ENCODE data around the gene FBXL5.

Gene FBXL5

GRCh38 chr4:15659768-15660570 is 4.8 kb upstream of the FBXL5 start:
- no peaks in the 10 kb centered on the region for H3K79me2 ChIP-seq (ENCODE audit: insufficient read depth, low read length)
- no peak overlapping the region for H2AFZ ChIP-seq (ENCODE audit: low read length)
- H4K20me1 ChIP-seq (ENCODE audit: insufficient read depth, low read length): no peaks in the 10 kb centered on the region
- no peaks in the 10 kb centered on the region for H3K27me3 ChIP-seq (ENCODE audit: insufficient read depth, low read length)
- H3K9ac ChIP-seq (ENCODE audit: low read length): no peak overlapping the region
- H3K9me3 ChIP-seq (ENCODE audit: low read length): no peaks in the 10 kb centered on the region
- no peak overlapping the region for H3K27ac ChIP-seq (ENCODE audit: low read depth, low read length, poor library complexity, severe bottlenecking)
- H3F3A ChIP-seq (ENCODE audit: insufficient read depth, low read length): no peaks in the 10 kb centered on the region; the same call in 1 of the 2 replicates
- no peak overlapping the region for H3K4me3 ChIP-seq (ENCODE audit: low read depth, low read length, poor library complexity, severe bottlenecking)
- H3K9me2 ChIP-seq (ENCODE audit: low read depth, low read length): no peaks in the 10 kb centered on the region
- peaks cover 21% of the 10 kb centered on the region for H3K4me1 ChIP-seq (ENCODE audit: insufficient read depth, low read length, severe bottlenecking)
- TF ChIP-seq EZH2 (IDR thresholded peaks at IDR 0.05; ENCODE audit: borderline replicate concordance, low read length) (no peak), CTCF (IDR thresholded peaks at IDR 0.05; ENCODE audit: low read length) (no peak)
- no peak overlapping the region for H3K4me2 ChIP-seq (ENCODE audit: low read length)
- no peaks in the 10 kb centered on the region for H3K36me3 ChIP-seq (ENCODE audit: insufficient read depth, low read length)

GRCh38 chr4:15658781-15659180 is 3.6 kb upstream of the FBXL5 start:
- no peak overlapping the region for H3K4me3 ChIP-seq (ENCODE audit: low read depth, low read length, poor library complexity, severe bottlenecking)
- no peaks in the 10 kb centered on the region for H3K27me3 ChIP-seq (ENCODE audit: insufficient read depth, low read length)
- H3K36me3 ChIP-seq (ENCODE audit: insufficient read depth, low read length): no peaks in the 10 kb centered on the region
- no peak overlapping the region for H3K27ac ChIP-seq (ENCODE audit: low read depth, low read length, poor library complexity, severe bottlenecking)
- no peaks in the 10 kb centered on the region; the same call in 1 of the 2 replicates for H3F3A ChIP-seq (ENCODE audit: insufficient read depth, low read length)
- peaks cover 8% of the 10 kb centered on the region; the same call in 1 of the 2 replicates for H3K79me2 ChIP-seq (ENCODE audit: insufficient read depth, low read length)
- peaks cover 22% of the 10 kb centered on the region for H3K4me1 ChIP-seq (ENCODE audit: insufficient read depth, low read length, severe bottlenecking)
- H3K9me3 ChIP-seq (ENCODE audit: low read length): no peaks in the 10 kb centered on the region
- no peaks in the 10 kb centered on the region for H3K9me2 ChIP-seq (ENCODE audit: low read depth, low read length)
- H4K20me1 ChIP-seq (ENCODE audit: insufficient read depth, low read length): no peaks in the 10 kb centered on the region
- no peak overlapping the region for H3K4me2 ChIP-seq (ENCODE audit: low read length)
- H2AFZ ChIP-seq (ENCODE audit: low read length): no peak overlapping the region
- TF ChIP-seq CTCF (IDR thresholded peaks at IDR 0.05; ENCODE audit: low read length) (no peak), EZH2 (IDR thresholded peaks at IDR 0.05; ENCODE audit: borderline replicate concordance, low read length) (no peak)
- H3K9ac ChIP-seq (ENCODE audit: low read length): no peak overlapping the region

- Histone ChIP-seq H4K20me1 (ENCODE audit: insufficient read depth, low read length) (no peaks in the 10 kb centered on the region), H2AFZ (ENCODE audit: low read length) (no peak overlapping the region), H3K4me3 (ENCODE audit: low read depth, low read length, poor library complexity, severe bottlenecking) (no peak overlapping the region), H3K4me2 (ENCODE audit: low read length) (no peak overlapping the region), H3K9me3 (ENCODE audit: low read length) (no peaks in the 10 kb centered on the region), H3F3A (ENCODE audit: insufficient read depth, low read length) (no peaks in the 10 kb centered on the region; the same call in 1 of the 2 replicates), H3K36me3 (ENCODE audit: insufficient read depth, low read length) (no peaks in the 10 kb centered on the region), H3K27ac (ENCODE audit: low read depth, low read length, poor library complexity, severe bottlenecking) (no peak overlapping the region), H3K9me2 (ENCODE audit: low read depth, low read length) (no peaks in the 10 kb centered on the region), H3K79me2 (ENCODE audit: insufficient read depth, low read length) (peaks cover 13% of the 10 kb centered on the region), H3K27me3 (ENCODE audit: insufficient read depth, low read length) (no peaks in the 10 kb centered on the region), H3K4me1 (ENCODE audit: insufficient read depth, low read length, severe bottlenecking) (peaks cover 22% of the 10 kb centered on the region), H3K9ac (ENCODE audit: low read length) (no peak overlapping the region)
- TF ChIP-seq EZH2 (IDR thresholded peaks at IDR 0.05; ENCODE audit: borderline replicate concordance, low read length) (no peak), CTCF (IDR thresholded peaks at IDR 0.05; ENCODE audit: low read length) (no peak)
These were observed 3.1 kb upstream of the FBXL5 start for GRCh38 chr4:15658136-15658770.

Measured in OCI-LY1 (cell line).